GM12872 (cell line): ENCODE data around the gene SND1.

ENCODE experiments used
- CTCF ChIP-seq: IDR thresholded peaks from 3 replicates; pipeline ENCODE4 v1.5.1; 2011; ENCODE audit warnings: low read depth, mild to moderate bottlenecking, low read length, moderate library complexity; ENCODE audit not compliant: insufficient read depth

Gene SND1

GRCh38 chr7:127619681-127620405 is 32.2 kb upstream of the SND1 start:
- no peak for TF ChIP-seq CTCF

GRCh38 chr7:127620406-127621233 is 31.4 kb upstream of the SND1 start:
- no peak for TF ChIP-seq CTCF

GRCh38 chr7:127625331-127625730 is 26.7 kb upstream of the SND1 start:
- TF ChIP-seq CTCF, result no peak

- TF ChIP-seq CTCF, result 0 out of 3 replicates have a peak, but pooled peaks have one; percentile 17
Measured at GRCh38 chr7:127628445-127628844, 23.5 kb upstream of the SND1 start.

GRCh38 chr7:127629268-127629854 is 22.6 kb upstream of the SND1 start:
- TF ChIP-seq CTCF, result peak; percentile 73

- no peak for TF ChIP-seq CTCF
Measured at GRCh38 chr7:127632276-127632910, 19.6 kb upstream of the SND1 start.
